DOHH2 (cell line): ENCODE measurements around the gene SLC25A22.

ENCODE experiments used
- EZH2phosphoT487 ChIP-seq: fragments of 200-600 bp; sonication (generic); IDR thresholded peaks from 2 replicates; pipeline ENCODE4 v1.6.1; 2017; ENCODE audit warnings: borderline replicate concordance, mild to moderate bottlenecking, antibody characterized with exemption, low read length, moderate library complexity, mixed read lengths
- TF ChIP-seq, protein P1 (sequence below): fragments of 200-600 bp; sonication (generic); IDR thresholded peaks from one replicate; pipeline ENCODE4 v1.5.1; 2014; ENCODE audit warnings: antibody characterized with exemption, mild to moderate bottlenecking, low read depth, low read length; ENCODE audit not compliant: poor library complexity, severe bottlenecking

DNA sequence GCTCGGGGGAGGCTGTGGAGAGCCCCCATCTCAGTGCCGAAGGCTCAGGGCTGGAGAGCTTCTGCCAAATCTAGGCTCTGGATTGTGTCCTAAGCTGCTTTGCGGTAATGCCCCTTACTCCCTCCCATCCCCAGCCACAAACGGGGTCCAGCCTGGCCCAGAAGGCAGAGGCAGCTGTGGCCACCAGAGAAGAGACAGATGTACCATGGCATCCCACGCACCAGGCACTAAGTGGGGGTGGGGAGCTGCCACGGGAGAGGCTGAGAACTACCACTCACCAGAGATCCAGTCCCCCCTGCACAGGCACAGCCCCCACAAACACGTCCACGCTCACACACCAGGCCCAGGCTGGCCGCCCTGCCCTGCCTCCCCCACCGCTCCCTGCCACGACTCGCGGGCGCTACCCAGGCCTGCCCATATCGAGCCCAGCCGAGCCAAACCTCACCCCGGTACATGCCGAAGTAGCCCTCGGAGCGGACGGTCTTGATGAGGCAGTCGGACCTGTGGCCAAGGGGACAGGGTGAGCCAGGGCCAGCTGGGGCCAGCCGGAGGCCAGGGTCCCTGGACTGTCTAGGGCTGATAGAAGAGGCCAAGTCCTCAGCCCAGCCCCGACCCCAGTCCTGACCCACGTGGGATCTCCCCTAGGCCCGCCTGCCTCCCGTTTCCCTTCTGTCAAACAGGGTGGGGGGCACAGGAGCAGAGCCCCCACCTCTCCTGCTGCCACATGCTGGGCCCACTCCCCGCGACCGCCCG lies 3.9 kb downstream of the SLC25A22 start:
- TF ChIP-seq, protein P1, sequence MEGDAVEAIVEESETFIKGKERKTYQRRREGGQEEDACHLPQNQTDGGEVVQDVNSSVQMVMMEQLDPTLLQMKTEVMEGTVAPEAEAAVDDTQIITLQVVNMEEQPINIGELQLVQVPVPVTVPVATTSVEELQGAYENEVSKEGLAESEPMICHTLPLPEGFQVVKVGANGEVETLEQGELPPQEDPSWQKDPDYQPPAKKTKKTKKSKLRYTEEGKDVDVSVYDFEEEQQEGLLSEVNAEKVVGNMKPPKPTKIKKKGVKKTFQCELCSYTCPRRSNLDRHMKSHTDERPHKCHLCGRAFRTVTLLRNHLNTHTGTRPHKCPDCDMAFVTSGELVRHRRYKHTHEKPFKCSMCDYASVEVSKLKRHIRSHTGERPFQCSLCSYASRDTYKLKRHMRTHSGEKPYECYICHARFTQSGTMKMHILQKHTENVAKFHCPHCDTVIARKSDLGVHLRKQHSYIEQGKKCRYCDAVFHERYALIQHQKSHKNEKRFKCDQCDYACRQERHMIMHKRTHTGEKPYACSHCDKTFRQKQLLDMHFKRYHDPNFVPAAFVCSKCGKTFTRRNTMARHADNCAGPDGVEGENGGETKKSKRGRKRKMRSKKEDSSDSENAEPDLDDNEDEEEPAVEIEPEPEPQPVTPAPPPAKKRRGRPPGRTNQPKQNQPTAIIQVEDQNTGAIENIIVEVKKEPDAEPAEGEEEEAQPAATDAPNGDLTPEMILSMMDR = no peak
- TF ChIP-seq EZH2phosphoT487 = no peak
